A673 (cell line): ENCODE results near the gene PIP4K2C. TPM values are rescaled to one million over a fixed set of nuclear protein-coding genes. Genes with fewer than 3 reads are reported as not detected.

Experiments used
- BruUV-seq: library from RNA; stranded (reverse); fragments of 400-500 nt; replicated peaks from 2 replicates; lab custom pipeline; 2021; lab: Mats Ljungman, UMichigan
- CTCF ChIA-PET: fragments of 300-600 bp; sonication (Branson Sonifier 250); formaldehyde crosslinking; loops from one replicate; lab custom pipeline; 2022; ENCODE audit warnings: antibody characterized with exemption; lab: Charles Lee
- POLR2A ChIA-PET: fragments of 300-600 bp; sonication (Branson Sonifier 250); formaldehyde crosslinking; loops from one replicate; lab custom pipeline; 2022; ENCODE audit warnings: antibody characterized with exemption; ENCODE audit not compliant: low non-redundant PET; lab: Charles Lee
- DNase-seq: peaks from one replicate; pipeline ENCODE4 v3.0.0-alpha.2; 2015; ENCODE audit warnings: low spot score
- H3K27ac ChIP-seq: fragments of 200-600 bp; sonication (generic); 2 replicates; pipeline ENCODE4 v1.5.1; 2016; ENCODE audit warnings: mixed run types, low read depth, mild to moderate bottlenecking, mixed read lengths, antibody characterized with exemption, low read length; ENCODE audit not compliant: poor library complexity, severe bottlenecking
- H3K27me3 ChIP-seq: fragments of 200-600 bp; sonication (generic); replicated peaks from 2 replicates; pipeline ENCODE4 v1.6.1; 2017; ENCODE audit warnings: mixed run types, low read depth, mild to moderate bottlenecking, mixed read lengths, antibody characterized with exemption, low read length; ENCODE audit not compliant: insufficient read depth, poor library complexity
- H3K36me3 ChIP-seq: fragments of 200-600 bp; sonication (generic); 2 replicates; pipeline ENCODE4 v1.6.1; 2016; ENCODE audit warnings: mixed run types, mild to moderate bottlenecking, mixed read lengths, antibody characterized with exemption, low read length; ENCODE audit not compliant: insufficient read depth, poor library complexity, severe bottlenecking
- H3K4me1 ChIP-seq: fragments of 200-600 bp; sonication (generic); 2 replicates; pipeline ENCODE4 v1.6.1; 2017; ENCODE audit warnings: mixed run types, mild to moderate bottlenecking, mixed read lengths, antibody characterized with exemption, low read length; ENCODE audit not compliant: insufficient read depth, poor library complexity, severe bottlenecking
- H3K4me3 ChIP-seq: fragments of 200-600 bp; sonication (generic); 2 replicates; pipeline ENCODE4 v1.5.1; 2016; ENCODE audit warnings: low read depth, mixed run types, mild to moderate bottlenecking, mixed read lengths, low read length; ENCODE audit not compliant: poor library complexity, severe bottlenecking
- H3K9me3 ChIP-seq: fragments of 200-600 bp; sonication (generic); 2 replicates; pipeline ENCODE4 v1.6.1; 2016; ENCODE audit warnings: mixed run types, low read depth, mild to moderate bottlenecking, mixed read lengths, antibody characterized with exemption, low read length; ENCODE audit not compliant: poor library complexity, severe bottlenecking
- EZH2 ChIP-seq: fragments of 200-600 bp; sonication (generic); IDR thresholded peaks from 2 replicates; pipeline ENCODE4 v1.6.1; 2017; ENCODE audit warnings: borderline replicate concordance, low read depth, mild to moderate bottlenecking, mixed read lengths, antibody characterized with exemption, low read length; ENCODE audit not compliant: poor library complexity, severe bottlenecking
- intact Hi-C: fragments of 100-400 bp; cut with micrococcal nuclease; formaldehyde crosslinking; loops from one replicate; pipeline ENCODE4 v1.10.0; 2022; ENCODE audit not compliant: unreplicated experiment
- total RNA-seq: library from RNA; stranded (reverse); gene quantifications from 2 replicates; pipeline ENCODE4 v1.2.3, GENCODE V29; 2021
- TF ChIP-seq, protein P1 (sequence below): fragments of 300-800, 200-600 bp; sonication (generic); conservative IDR thresholded peaks from 2 replicates; pipeline ENCODE4 v1.5.1; 2017; ENCODE audit warnings: low read depth, mild to moderate bottlenecking, antibody characterized with exemption, low read length, moderate library complexity, mixed read lengths

Gene PIP4K2C
- total RNA-seq, 1 experiment from 2014 or later = 34.9 TPM

- POLR2A ChIA-PET = no interaction called here
- DNase-seq = peak; percentile 63
- intact Hi-C loops = no loop called here
Measured at GRCh38 chr12:57549909-57550640, 40.9 kb upstream of the PIP4K2C start, which contains the start of gene KIF5A. TSS of gene KIF5A (plus strand) at chr12:57550044. CDS start at chr12:57550272, 228 bp downstream.

GRCh38 chr12:57550641-57551549, 40.1 kb upstream of the PIP4K2C start:
- POLR2A ChIA-PET = no interaction called here
- peak overlapping the region; percentile 57 for H3K4me3 ChIP-seq
- peaks cover 15% of the 10 kb centered on the region for H3K4me1 ChIP-seq
- TF ChIP-seq, protein P1, sequence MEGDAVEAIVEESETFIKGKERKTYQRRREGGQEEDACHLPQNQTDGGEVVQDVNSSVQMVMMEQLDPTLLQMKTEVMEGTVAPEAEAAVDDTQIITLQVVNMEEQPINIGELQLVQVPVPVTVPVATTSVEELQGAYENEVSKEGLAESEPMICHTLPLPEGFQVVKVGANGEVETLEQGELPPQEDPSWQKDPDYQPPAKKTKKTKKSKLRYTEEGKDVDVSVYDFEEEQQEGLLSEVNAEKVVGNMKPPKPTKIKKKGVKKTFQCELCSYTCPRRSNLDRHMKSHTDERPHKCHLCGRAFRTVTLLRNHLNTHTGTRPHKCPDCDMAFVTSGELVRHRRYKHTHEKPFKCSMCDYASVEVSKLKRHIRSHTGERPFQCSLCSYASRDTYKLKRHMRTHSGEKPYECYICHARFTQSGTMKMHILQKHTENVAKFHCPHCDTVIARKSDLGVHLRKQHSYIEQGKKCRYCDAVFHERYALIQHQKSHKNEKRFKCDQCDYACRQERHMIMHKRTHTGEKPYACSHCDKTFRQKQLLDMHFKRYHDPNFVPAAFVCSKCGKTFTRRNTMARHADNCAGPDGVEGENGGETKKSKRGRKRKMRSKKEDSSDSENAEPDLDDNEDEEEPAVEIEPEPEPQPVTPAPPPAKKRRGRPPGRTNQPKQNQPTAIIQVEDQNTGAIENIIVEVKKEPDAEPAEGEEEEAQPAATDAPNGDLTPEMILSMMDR = no peak
- no peak for TF ChIP-seq EZH2
- no peak for DNase-seq
- no peaks in the 10 kb centered on the region for H3K36me3 ChIP-seq
- intact Hi-C loops = no loop called here
- no peak overlapping the region for H3K27ac ChIP-seq
- no TSS peak for BruUV-seq
- CTCF ChIA-PET = no interaction called here
- no peaks in the 10 kb centered on the region for H3K27me3 ChIP-seq
- H3K9me3 ChIP-seq = no peaks in the 10 kb centered on the region

More at GRCh38 chr12:57549909-57550640, 40.9 kb upstream of the PIP4K2C start, which contains the start of gene KIF5A:
- no peaks in the 10 kb centered on the region for H3K36me3 ChIP-seq
- H3K27ac ChIP-seq = no peak within 1 kb of the TSS
- no peaks in the 10 kb centered on the region for H3K27me3 ChIP-seq
- TF ChIP-seq EZH2 = no peak
- TF ChIP-seq, protein P1 = no peak
- BruUV-seq = no TSS peak
- H3K4me1 ChIP-seq = peaks cover 23% of the 10 kb centered on the region
- no peaks in the 10 kb centered on the region for H3K9me3 ChIP-seq
- CTCF ChIA-PET = no interaction called here
- peak within 1 kb of the TSS; percentile 57 for H3K4me3 ChIP-seq

DNA sequence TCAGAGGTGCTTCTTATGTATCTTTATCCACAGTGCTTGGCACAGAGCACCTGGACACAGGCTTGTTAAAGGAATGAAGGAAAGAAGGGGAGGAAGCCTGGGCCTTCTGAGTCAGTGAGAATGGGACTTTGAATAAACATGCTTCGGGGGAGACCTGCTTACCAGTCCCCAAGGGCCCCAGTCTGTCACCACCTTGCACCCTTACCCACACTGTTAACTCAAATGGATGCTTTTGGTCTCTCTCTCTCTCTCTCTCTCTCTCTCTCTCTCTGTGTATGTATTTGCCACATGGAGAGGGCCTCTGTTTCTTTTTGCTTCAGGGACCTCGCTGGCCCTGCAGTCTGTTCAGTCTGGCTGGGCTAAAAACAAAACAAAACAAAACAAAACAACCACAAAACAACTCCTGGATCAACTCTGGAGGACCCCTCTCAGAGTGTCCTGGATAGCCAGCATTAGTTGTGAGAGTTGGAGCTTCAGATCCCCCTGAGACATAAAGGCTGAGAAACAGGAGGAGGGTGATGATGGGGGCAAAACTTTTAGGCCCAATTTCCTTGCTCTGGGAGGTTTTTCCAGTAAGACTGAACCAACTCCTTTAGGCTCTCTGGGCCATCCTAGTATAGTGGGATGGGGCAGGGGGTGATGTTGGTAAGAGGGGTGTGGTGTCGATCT, 39.2 kb upstream of the PIP4K2C start:
- TF ChIP-seq EZH2 = no peak
- TF ChIP-seq, protein P1 = no peak
- no TSS peak for BruUV-seq
- intact Hi-C loops = no loop called here
- H3K27ac ChIP-seq = no peak overlapping the region
- H3K27me3 ChIP-seq = no peaks in the 10 kb centered on the region
- DNase-seq = no peak
- H3K9me3 ChIP-seq = no peaks in the 10 kb centered on the region
- ChIA-PET CTCF (no interaction called here), POLR2A (no interaction called here)
- H3K4me1 ChIP-seq = peaks cover 11% of the 10 kb centered on the region
- H3K36me3 ChIP-seq = no peaks in the 10 kb centered on the region
- H3K4me3 ChIP-seq = no peak overlapping the region
